Measurements from ENCODE around the gene SLC15A2. TPM values are rescaled to one million over a fixed set of nuclear protein-coding genes. Genes with fewer than 3 reads are reported as not detected.

The SLC15A2 gene
- total and polyA plus RNA-seq, 2 experiments from 2014 or later: 0.26 to 0.90 TPM

DNA sequence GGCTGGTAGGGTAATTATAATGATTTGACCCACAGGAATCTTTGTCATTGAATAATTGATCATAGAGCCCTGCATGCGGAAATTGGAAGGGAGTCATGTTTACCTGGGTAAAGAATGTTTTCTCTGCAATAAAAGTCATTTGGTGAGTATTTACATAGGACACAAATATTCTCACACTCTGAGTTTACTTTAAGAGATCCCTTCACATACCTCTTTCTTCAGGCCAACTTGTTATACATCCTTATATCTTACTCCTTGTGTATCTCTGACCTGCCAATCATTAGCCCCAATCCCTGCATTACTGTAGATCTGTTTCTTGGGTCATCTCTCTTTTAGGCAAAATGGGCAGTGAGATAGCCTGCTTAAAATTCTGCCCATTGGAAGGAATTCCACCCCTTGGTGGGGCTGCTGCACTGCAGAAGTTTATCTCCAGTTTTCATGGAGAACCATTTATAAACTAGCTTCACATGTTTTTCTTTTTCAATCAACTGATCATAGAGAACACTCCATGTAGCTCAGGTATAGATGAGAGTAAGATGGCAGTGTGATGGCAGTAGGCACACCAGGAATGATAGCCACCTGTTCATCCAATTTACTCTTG is 81.6 kb downstream of the SLC15A2 start:
- H3K4me3 ChIP-seq: no peak overlapping the region
- H3K36me3 ChIP-seq (ENCODE audit: insufficient read depth): peaks cover 5% of the 10 kb centered on the region; the same call in 1 of the 2 replicates
- H4K20me1 ChIP-seq (replicated peaks; ENCODE audit: insufficient read depth): no peaks in the 10 kb centered on the region
- H3F3A ChIP-seq (replicated peaks; ENCODE audit: low read depth): no peaks in the 10 kb centered on the region
- H3K27me3 Mint-ChIP-seq (ENCODE audit: insufficient read depth, low read depth, poor library complexity): peaks cover 1% of the 10 kb centered on the region
- H3K9me3 Mint-ChIP-seq: peaks cover 21% of the 10 kb centered on the region
- H2AFZ ChIP-seq: no peak overlapping the region
- peaks cover 14% of the 10 kb centered on the region for H3K9me2 ChIP-seq (ENCODE audit: insufficient read depth)
- ATAC-seq (no peak), DNase-seq (ENCODE audit: low spot score) (no peak)
- no peaks in the 10 kb centered on the region for H3K27me3 ChIP-seq (ENCODE audit: insufficient read depth)
- H3K79me2 ChIP-seq (replicated peaks; ENCODE audit: insufficient read depth): no peaks in the 10 kb centered on the region
- peaks cover 4% of the 10 kb centered on the region; the same call in 1 of the 2 replicates for H3K4me1 ChIP-seq (ENCODE audit: insufficient read depth)
- H3K27ac ChIP-seq (ENCODE audit: low read depth): no peak overlapping the region
- TF ChIP-seq CREB1 (CRISPR knock-in tag; IDR thresholded peaks at IDR 0.05; ENCODE audit: low read depth) (no peak), ZNF114 (CRISPR knock-in tag; IDR thresholded peaks at IDR 0.05) (no peak), JUNB (IDR thresholded peaks at IDR 0.05; ENCODE audit: unreplicated experiment) (no peak), EZH2 (IDR thresholded peaks at IDR 0.05; ENCODE audit: low read depth, unreplicated experiment) (no peak), NANOG (IDR thresholded peaks at IDR 0.05; ENCODE audit: borderline replicate concordance) (no peak), EZH2phosphoT487 (IDR thresholded peaks at IDR 0.05; ENCODE audit: unreplicated experiment) (no peak)
- TF ChIP-seq, protein P1, sequence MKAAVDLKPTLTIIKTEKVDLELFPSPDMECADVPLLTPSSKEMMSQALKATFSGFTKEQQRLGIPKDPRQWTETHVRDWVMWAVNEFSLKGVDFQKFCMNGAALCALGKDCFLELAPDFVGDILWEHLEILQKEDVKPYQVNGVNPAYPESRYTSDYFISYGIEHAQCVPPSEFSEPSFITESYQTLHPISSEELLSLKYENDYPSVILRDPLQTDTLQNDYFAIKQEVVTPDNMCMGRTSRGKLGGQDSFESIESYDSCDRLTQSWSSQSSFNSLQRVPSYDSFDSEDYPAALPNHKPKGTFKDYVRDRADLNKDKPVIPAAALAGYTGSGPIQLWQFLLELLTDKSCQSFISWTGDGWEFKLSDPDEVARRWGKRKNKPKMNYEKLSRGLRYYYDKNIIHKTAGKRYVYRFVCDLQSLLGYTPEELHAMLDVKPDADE (IDR thresholded peaks at IDR 0.05): no peak
- H3K4me1 Mint-ChIP-seq: peaks cover 8% of the 10 kb centered on the region
- H3K4me2 ChIP-seq: no peak overlapping the region
- no peak overlapping the region for H3K4me3 Mint-ChIP-seq
- H3K27ac Mint-ChIP-seq: no peak overlapping the region
- peaks cover 19% of the 10 kb centered on the region for H3K36me3 Mint-ChIP-seq (ENCODE audit: low read depth)

DNA sequence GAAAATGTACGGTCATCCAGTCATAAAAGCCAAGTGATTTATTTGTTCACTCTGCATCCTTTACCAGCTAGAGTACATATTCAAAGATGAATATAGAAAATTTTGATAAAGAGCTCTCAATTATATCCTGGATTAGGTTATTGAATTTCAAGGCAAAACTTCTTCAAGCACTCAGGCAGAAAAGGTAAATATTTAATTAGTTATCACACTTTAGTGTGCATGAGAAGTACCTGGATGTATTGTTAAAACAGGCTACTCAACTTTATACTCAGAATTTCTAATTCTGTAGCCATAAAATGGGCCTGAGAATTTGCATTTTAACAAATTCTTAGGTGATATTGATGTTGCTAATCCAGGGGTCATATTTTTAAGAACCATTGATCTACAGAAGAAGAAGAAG is 82.5 kb downstream of the SLC15A2 start:
- no peak for ATAC-seq
- H2AFZ ChIP-seq: no peak overlapping the region
- TF ChIP-seq EZH2 (IDR thresholded peaks at IDR 0.05; ENCODE audit: low read depth, unreplicated experiment) (no peak), ZNF331 (CRISPR knock-in tag; IDR thresholded peaks at IDR 0.05; ENCODE audit: low read depth) (no peak), JUNB (IDR thresholded peaks at IDR 0.05; ENCODE audit: unreplicated experiment) (no peak), NANOG (IDR thresholded peaks at IDR 0.05; ENCODE audit: borderline replicate concordance) (no peak), ZNF114 (CRISPR knock-in tag; IDR thresholded peaks at IDR 0.05) (no peak), STAT1 (IDR thresholded peaks at IDR 0.05; ENCODE audit: unreplicated experiment) (no peak)
- TF ChIP-seq, protein P2, sequence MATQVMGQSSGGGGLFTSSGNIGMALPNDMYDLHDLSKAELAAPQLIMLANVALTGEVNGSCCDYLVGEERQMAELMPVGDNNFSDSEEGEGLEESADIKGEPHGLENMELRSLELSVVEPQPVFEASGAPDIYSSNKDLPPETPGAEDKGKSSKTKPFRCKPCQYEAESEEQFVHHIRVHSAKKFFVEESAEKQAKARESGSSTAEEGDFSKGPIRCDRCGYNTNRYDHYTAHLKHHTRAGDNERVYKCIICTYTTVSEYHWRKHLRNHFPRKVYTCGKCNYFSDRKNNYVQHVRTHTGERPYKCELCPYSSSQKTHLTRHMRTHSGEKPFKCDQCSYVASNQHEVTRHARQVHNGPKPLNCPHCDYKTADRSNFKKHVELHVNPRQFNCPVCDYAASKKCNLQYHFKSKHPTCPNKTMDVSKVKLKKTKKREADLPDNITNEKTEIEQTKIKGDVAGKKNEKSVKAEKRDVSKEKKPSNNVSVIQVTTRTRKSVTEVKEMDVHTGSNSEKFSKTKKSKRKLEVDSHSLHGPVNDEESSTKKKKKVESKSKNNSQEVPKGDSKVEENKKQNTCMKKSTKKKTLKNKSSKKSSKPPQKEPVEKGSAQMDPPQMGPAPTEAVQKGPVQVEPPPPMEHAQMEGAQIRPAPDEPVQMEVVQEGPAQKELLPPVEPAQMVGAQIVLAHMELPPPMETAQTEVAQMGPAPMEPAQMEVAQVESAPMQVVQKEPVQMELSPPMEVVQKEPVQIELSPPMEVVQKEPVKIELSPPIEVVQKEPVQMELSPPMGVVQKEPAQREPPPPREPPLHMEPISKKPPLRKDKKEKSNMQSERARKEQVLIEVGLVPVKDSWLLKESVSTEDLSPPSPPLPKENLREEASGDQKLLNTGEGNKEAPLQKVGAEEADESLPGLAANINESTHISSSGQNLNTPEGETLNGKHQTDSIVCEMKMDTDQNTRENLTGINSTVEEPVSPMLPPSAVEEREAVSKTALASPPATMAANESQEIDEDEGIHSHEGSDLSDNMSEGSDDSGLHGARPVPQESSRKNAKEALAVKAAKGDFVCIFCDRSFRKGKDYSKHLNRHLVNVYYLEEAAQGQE (IDR thresholded peaks at IDR 0.05; ENCODE audit: unreplicated experiment): no peak
- TF ChIP-seq, protein P3, sequence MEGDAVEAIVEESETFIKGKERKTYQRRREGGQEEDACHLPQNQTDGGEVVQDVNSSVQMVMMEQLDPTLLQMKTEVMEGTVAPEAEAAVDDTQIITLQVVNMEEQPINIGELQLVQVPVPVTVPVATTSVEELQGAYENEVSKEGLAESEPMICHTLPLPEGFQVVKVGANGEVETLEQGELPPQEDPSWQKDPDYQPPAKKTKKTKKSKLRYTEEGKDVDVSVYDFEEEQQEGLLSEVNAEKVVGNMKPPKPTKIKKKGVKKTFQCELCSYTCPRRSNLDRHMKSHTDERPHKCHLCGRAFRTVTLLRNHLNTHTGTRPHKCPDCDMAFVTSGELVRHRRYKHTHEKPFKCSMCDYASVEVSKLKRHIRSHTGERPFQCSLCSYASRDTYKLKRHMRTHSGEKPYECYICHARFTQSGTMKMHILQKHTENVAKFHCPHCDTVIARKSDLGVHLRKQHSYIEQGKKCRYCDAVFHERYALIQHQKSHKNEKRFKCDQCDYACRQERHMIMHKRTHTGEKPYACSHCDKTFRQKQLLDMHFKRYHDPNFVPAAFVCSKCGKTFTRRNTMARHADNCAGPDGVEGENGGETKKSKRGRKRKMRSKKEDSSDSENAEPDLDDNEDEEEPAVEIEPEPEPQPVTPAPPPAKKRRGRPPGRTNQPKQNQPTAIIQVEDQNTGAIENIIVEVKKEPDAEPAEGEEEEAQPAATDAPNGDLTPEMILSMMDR (conservative IDR thresholded peaks at IDR 0.05; ENCODE audit: low read depth in 2 of 2): no peak
- TF ChIP-seq, protein P1 (IDR thresholded peaks at IDR 0.05): no peak

More for the DNA sequence above, 82.5 kb downstream of the SLC15A2 start:
- H3K4me2 ChIP-seq: no peak overlapping the region
- no peaks in the 10 kb centered on the region for H3K27me3 ChIP-seq (ENCODE audit: insufficient read depth)
- H3F3A ChIP-seq (replicated peaks; ENCODE audit: low read depth): no peaks in the 10 kb centered on the region
- H3K4me1 Mint-ChIP-seq: peaks cover 6% of the 10 kb centered on the region
- no peaks in the 10 kb centered on the region for H3K79me2 ChIP-seq (replicated peaks; ENCODE audit: insufficient read depth)
- H3K4me1 ChIP-seq (ENCODE audit: insufficient read depth): peaks cover 4% of the 10 kb centered on the region; the same call in 1 of the 2 replicates
- H3K4me3 Mint-ChIP-seq: no peak overlapping the region
- H4K20me1 ChIP-seq (replicated peaks; ENCODE audit: insufficient read depth): no peaks in the 10 kb centered on the region
- H3K27ac ChIP-seq (ENCODE audit: low read depth): no peak overlapping the region
- no peak overlapping the region for H3K27ac Mint-ChIP-seq
- peaks cover 5% of the 10 kb centered on the region; the same call in 1 of the 2 replicates for H3K36me3 ChIP-seq (ENCODE audit: insufficient read depth)
- peaks cover 1% of the 10 kb centered on the region for H3K27me3 Mint-ChIP-seq (ENCODE audit: insufficient read depth, low read depth, poor library complexity)
- H3K36me3 Mint-ChIP-seq (ENCODE audit: low read depth): peaks cover 19% of the 10 kb centered on the region
- H3K9me3 Mint-ChIP-seq: peaks cover 21% of the 10 kb centered on the region
- H3K4me3 ChIP-seq: no peak overlapping the region
- H3K9me2 ChIP-seq (ENCODE audit: insufficient read depth): peaks cover 14% of the 10 kb centered on the region
- DNase-seq (ENCODE audit: low spot score): no peak

Measured in GM23338 (cell line).